Mononuclear cell (primary cell): ENCODE data around the gene TAS2R30. TPM values are rescaled to one million over a fixed set of nuclear protein-coding genes. Genes with fewer than 3 reads are reported as not detected.
"Not testable (repeated sequence)": the region's sequence is repeated elsewhere in the genome, so short reads cannot be mapped to it uniquely, and the experiment has no call there.

ENCODE experiments used
- H3K27me3 ChIP-seq: 2 replicates; pipeline ENCODE4 v1.6.0; 2011; ENCODE audit warnings: low read length, control low read depth; ENCODE audit not compliant: insufficient read depth
- H3K4me1 ChIP-seq: 2 replicates; pipeline ENCODE4 v1.5.1; 2011; ENCODE audit warnings: mild to moderate bottlenecking, low read length, control low read depth; ENCODE audit not compliant: insufficient read depth
- H3K4me3 ChIP-seq: 2 replicates; pipeline ENCODE4 v1.5.1; 2011; ENCODE audit warnings: mild to moderate bottlenecking, low read length, moderate library complexity
- H3K9me3 ChIP-seq: 2 replicates; pipeline ENCODE4 v1.5.1; 2011; ENCODE audit warnings: low read depth, mild to moderate bottlenecking, control low read depth, low read length
- total RNA-seq: library from RNA; depleted of rRNA; stranded (reverse); fragments of >200 nt; gene quantifications from one replicate; pipeline ENCODE4 v1.2.3, GENCODE V29; 2012

TAS2R30 gene
- total RNA-seq, 1 donor: 21.8 TPM

- Histone ChIP-seq H3K27me3 (no peaks in the 10 kb centered on the region), H3K9me3 (no peaks in the 10 kb centered on the region), H3K4me1 (no peaks in the 10 kb centered on the region), H3K4me3 (no peak overlapping the region)
Measured at GRCh38 chr12:11147420-11147819, 13.0 kb upstream of the TAS2R30 start.

GRCh38 chr12:11144297-11144696, 9.9 kb upstream of the TAS2R30 start:
- no peaks in the 10 kb centered on the region for H3K4me1 ChIP-seq
- H3K27me3 ChIP-seq: no peaks in the 10 kb centered on the region
- H3K4me3 ChIP-seq: no peak overlapping the region
- H3K9me3 ChIP-seq: no peaks in the 10 kb centered on the region

GRCh38 chr12:11143352-11143751, 8.9 kb upstream of the TAS2R30 start:
- Histone ChIP-seq H3K4me1 (no peaks in the 10 kb centered on the region), H3K27me3 (no peaks in the 10 kb centered on the region), H3K4me3 (no peak overlapping the region), H3K9me3 (no peaks in the 10 kb centered on the region)

- Histone ChIP-seq H3K4me3 (no peak overlapping the region), H3K9me3 (no peaks in the 10 kb centered on the region), H3K27me3 (no peaks in the 10 kb centered on the region), H3K4me1 (no peaks in the 10 kb centered on the region)
Measured at GRCh38 chr12:11136075-11136474, 1.6 kb upstream of the TAS2R30 start.

- no peaks in the 10 kb centered on the region for H3K9me3 ChIP-seq
- H3K4me1 ChIP-seq: no peaks in the 10 kb centered on the region
- H3K4me3 ChIP-seq: no peak overlapping the region
- H3K27me3 ChIP-seq: no peaks in the 10 kb centered on the region
Measured at GRCh38 chr12:11133816-11134215, 628 bp downstream of the TAS2R30 start.

DNA sequence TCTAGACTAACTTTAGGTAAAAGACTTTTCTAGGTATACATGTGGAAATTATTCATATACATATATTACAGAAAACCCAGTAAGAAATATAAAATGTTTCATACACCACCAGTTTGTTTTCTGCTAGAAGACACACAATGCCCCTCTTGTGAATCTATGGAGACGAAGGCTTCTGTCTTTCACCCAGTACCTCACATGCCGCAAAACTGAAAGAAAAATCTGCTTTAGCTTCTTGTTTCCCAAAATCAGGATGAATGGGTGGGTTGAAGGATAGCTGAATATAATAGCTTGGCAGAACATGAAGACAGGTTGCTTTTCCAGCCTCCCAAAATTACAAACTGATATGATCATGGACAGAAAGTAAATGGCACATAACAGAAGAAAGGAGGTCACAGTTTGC, 1.3 kb downstream of the TAS2R30 start:
- no peaks in the 10 kb centered on the region for H3K9me3 ChIP-seq
- no peak overlapping the region for H3K4me3 ChIP-seq
- H3K4me1 ChIP-seq: no peaks in the 10 kb centered on the region
- no peaks in the 10 kb centered on the region for H3K27me3 ChIP-seq

GRCh38 chr12:11130999-11131398, 3.4 kb downstream of the TAS2R30 start:
- no peaks in the 10 kb centered on the region for H3K9me3 ChIP-seq
- no peak overlapping the region for H3K4me3 ChIP-seq
- H3K4me1 ChIP-seq: no peaks in the 10 kb centered on the region
- H3K27me3 ChIP-seq: no peaks in the 10 kb centered on the region

- Histone ChIP-seq H3K27me3 (no peaks in the 10 kb centered on the region), H3K4me3 (no peak overlapping the region), H3K9me3 (no peaks in the 10 kb centered on the region), H3K4me1 (no peaks in the 10 kb centered on the region)
Measured at GRCh38 chr12:11130382-11130781, 4.1 kb downstream of the TAS2R30 start.

GRCh38 chr12:11114130-11114529, 20.3 kb downstream of the TAS2R30 start:
- not testable (repeated sequence) for H3K27me3 ChIP-seq, H3K4me3 ChIP-seq, H3K4me1 ChIP-seq

DNA sequence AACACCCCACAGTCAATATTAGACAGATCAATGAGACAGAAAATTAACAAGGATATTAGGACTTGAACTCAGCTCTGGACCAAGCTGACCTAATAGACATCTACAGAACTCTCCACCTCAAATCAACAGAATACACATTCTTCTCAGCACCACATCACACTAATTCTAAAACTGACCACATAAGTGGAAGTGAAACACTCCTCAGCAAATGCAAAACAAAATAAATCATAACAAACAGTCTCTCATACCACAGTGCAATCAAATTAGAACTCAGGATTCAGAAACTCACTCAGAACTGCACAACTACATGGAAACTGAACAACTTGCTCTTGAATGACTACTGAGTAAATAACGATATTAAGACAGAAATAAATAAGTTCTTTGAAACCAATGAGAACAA, 23.2 kb downstream of the TAS2R30 start:
- H3K4me1 ChIP-seq, H3K27me3 ChIP-seq, H3K4me3 ChIP-seq: not testable (repeated sequence)
- H3K9me3 ChIP-seq: peaks cover 13% of the 10 kb centered on the region

More at GRCh38 chr12:11114130-11114529, 20.3 kb downstream of the TAS2R30 start:
- H3K9me3 ChIP-seq: peaks cover 24% of the 10 kb centered on the region

DNA sequence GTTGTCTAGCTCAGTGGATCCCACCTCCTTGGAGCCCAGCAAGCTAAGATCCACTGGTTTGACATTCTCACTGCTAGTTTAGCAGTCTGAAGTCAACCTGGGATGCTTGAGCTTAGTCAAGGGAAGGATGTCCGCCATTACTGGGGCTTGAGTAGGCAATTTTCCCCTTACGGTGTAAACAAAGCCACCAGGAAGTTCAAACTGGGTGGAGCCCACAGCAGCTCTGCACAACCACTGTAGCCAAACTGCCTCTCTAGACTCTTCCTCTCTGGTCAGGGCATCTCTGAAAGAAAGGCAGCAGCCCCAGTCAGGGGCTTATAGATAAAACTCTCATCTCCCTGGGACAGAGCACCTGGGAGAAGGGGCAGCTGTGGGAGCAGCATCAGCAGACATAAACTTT, 25.6 kb downstream of the TAS2R30 start:
- peaks cover 9% of the 10 kb centered on the region for H3K4me1 ChIP-seq
- peaks cover 13% of the 10 kb centered on the region for H3K9me3 ChIP-seq
- no peak overlapping the region for H3K4me3 ChIP-seq
- H3K27me3 ChIP-seq: no peaks in the 10 kb centered on the region

DNA sequence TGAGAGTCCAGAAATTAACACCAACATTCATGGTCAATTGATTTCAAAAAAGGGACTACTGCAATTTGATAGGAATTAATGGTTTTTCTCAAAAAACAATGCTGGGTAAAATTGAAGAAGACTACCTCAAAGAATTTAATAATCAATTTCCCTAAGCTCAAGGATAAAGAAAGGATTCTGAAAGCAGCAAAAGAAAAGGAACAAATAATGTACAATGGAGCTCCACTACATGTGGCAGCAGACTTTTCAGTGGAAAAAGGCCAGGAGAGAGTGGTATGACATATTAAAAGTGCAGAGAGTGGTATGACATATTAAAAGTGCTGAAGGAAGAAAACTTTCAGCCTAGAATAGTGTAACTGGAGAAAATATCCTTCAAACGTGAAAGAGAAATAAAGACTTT, 26.7 kb downstream of the TAS2R30 start:
- H3K4me1 ChIP-seq: peaks cover 9% of the 10 kb centered on the region
- no peak overlapping the region for H3K4me3 ChIP-seq
- H3K9me3 ChIP-seq: peaks cover 13% of the 10 kb centered on the region
- H3K27me3 ChIP-seq: no peaks in the 10 kb centered on the region

DNA sequence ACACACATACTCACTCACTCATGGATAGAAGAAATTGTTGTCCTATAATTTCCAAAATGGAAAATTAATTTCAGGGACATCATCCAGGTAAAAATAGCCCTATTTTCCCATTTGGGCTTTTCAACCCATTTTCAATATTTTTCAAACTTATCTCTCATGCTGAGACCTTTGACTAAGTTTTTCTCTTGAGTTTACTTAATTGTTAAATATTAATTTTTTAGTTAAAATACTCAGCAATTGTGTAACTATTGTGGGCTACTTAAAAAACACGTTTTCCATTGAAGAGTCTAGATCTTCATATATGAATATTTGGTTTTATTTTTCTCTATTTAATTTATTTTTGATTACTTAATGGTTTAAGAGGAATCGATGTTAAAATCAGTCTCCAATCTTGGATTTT, 28.2 kb downstream of the TAS2R30 start:
- Histone ChIP-seq H3K27me3 (no peaks in the 10 kb centered on the region), H3K4me3 (no peak overlapping the region), H3K9me3 (peaks cover 1% of the 10 kb centered on the region), H3K4me1 (peaks cover 9% of the 10 kb centered on the region)

GRCh38 chr12:11105546-11105945, 28.9 kb downstream of the TAS2R30 start:
- H3K4me1 ChIP-seq: peaks cover 9% of the 10 kb centered on the region
- no peaks in the 10 kb centered on the region for H3K27me3 ChIP-seq
- no peak overlapping the region for H3K4me3 ChIP-seq
- H3K9me3 ChIP-seq: no peaks in the 10 kb centered on the region

- not testable (repeated sequence) for H3K27me3 ChIP-seq, H3K4me1 ChIP-seq, H3K9me3 ChIP-seq, H3K4me3 ChIP-seq
Measured at GRCh38 chr12:11094910-11095309, 39.5 kb downstream of the TAS2R30 start.

GRCh38 chr12:11092128-11092527, 42.3 kb downstream of the TAS2R30 start, which contains the start of gene TAS2R43:
Gene TAS2R43 (minus strand): TSS chr12:11092313. CDS start chr12:11092229, 84 bp downstream.
- Histone ChIP-seq H3K9me3 (no peaks in the 10 kb centered on the region), H3K4me3 (no peak within 1 kb of the TSS), H3K4me1 (no peaks in the 10 kb centered on the region), H3K27me3 (no peaks in the 10 kb centered on the region)

GRCh38 chr12:11089246-11089645, 45.2 kb downstream of the TAS2R30 start:
- Histone ChIP-seq H3K9me3 (no peaks in the 10 kb centered on the region), H3K4me3 (no peak overlapping the region), H3K27me3 (no peaks in the 10 kb centered on the region), H3K4me1 (no peaks in the 10 kb centered on the region)
